ENCODE data around the gene EMC1.

- TF ChIP-seq CTCF (conservative IDR thresholded peaks at IDR 0.05 in 1 of 2, IDR thresholded peaks at IDR 0.05 in 1 of 2; ENCODE audit: low read depth in 1 of 2, low read length in 2 of 2) (no peak), EZH2 (IDR thresholded peaks at IDR 0.05; ENCODE audit: low read length, missing control alignments) (no peak)
These were observed 53.5 kb downstream of the EMC1 start for GRCh38 chr1:19197845-19198244.
